GM23338 (cell line): Measurements from ENCODE around the gene RMDN3.
A peak's percentile ranks its signal among the peaks of the same experiment; 100 is the strongest.

Experiments
- CREB1 ChIP-seq: fragments of 250-450 bp; sonication (Bioruptor Pico); IDR thresholded peaks from 2 replicates; pipeline ENCODE4 v1.5.0; 2020; ENCODE audit warnings: low read depth, mild to moderate bottlenecking, moderate library complexity
- CTCF ChIP-seq, 2 experiments: fragments of 200-600 bp in 1 of 2; sonication (generic) in 1 of 2; conservative IDR thresholded peaks; 2 replicates each; pipeline versions ENCODE4 v1.5.1 to v1.6.1; 2016 to 2017; ENCODE audit warnings: antibody characterized with exemption in 2 of 2, low read depth in 2 of 2, mild to moderate bottlenecking in 2 of 2, moderate library complexity in 1 of 2
- ETS1 ChIP-seq: IDR thresholded peaks from 2 replicates; pipeline ENCODE4 v1.6.1; 2016; ENCODE audit warnings: antibody characterized with exemption
- EZH2 ChIP-seq: fragments of 200-600 bp; sonication (generic); IDR thresholded peaks from one replicate; pipeline ENCODE4 v1.8.0; 2017; ENCODE audit warnings: antibody characterized with exemption, mild to moderate bottlenecking, low read depth; ENCODE audit not compliant: unreplicated experiment
- EZH2phosphoT487 ChIP-seq: fragments of 200-600 bp; sonication (generic); IDR thresholded peaks from one replicate; pipeline ENCODE4 v1.8.1; 2018; ENCODE audit warnings: antibody characterized with exemption; ENCODE audit not compliant: unreplicated experiment
- JUNB ChIP-seq: IDR thresholded peaks from one replicate; pipeline ENCODE4 v1.6.1; 2016; ENCODE audit warnings: antibody characterized with exemption; ENCODE audit not compliant: unreplicated experiment
- POLR2AphosphoS5 ChIP-seq: IDR thresholded peaks from 2 replicates; pipeline ENCODE4 v1.6.1; 2016; ENCODE audit warnings: antibody characterized with exemption, low read depth
- REST ChIP-seq: IDR thresholded peaks from one replicate; pipeline ENCODE4 v1.6.1; 2018; ENCODE audit warnings: antibody characterized with exemption; ENCODE audit not compliant: unreplicated experiment
- ZNF114 ChIP-seq: fragments of 250-450 bp; sonication (Bioruptor Pico); IDR thresholded peaks from 2 replicates; pipeline ENCODE4 v1.5.0; 2020; ENCODE audit warnings: mild to moderate bottlenecking, moderate library complexity

- TF ChIP-seq REST (no peak), CTCF (conservative IDR thresholded peaks at IDR 0.05; ENCODE audit: low read depth in 2 of 2) (peak; percentile 41 to 50), EZH2phosphoT487 (no peak), EZH2 (no peak), CREB1 (CRISPR knock-in tag) (no peak), POLR2AphosphoS5 (no peak), JUNB (no peak), ETS1 (no peak), ZNF114 (CRISPR knock-in tag) (no peak)
Measured at GRCh38 chr15:40785164-40785563, 30.1 kb upstream of the RMDN3 start.
